ENCODE results near the gene MCRS1.
A peak's percentile ranks its signal among the peaks of the same experiment; 100 is the strongest.
"Not testable (repeated sequence)": the region's sequence is repeated elsewhere in the genome, so short reads cannot be mapped to it uniquely, and the experiment has no call there.

Gene MCRS1

GRCh38 chr12:49567611-49568441, at the start of gene MCRS1:
MCRS1 (minus strand) TSS chr12:49568142; CDS start chr12:49566731, 1,411 bp downstream.
- DNase-seq (ENCODE audit: low read depth) = peak; percentile 86

- no peak for DNase-seq (ENCODE audit: low read depth)
These were observed 48.7 kb upstream of the MCRS1 start for GRCh38 chr12:49616533-49617219.

- DNase-seq (ENCODE audit: low read depth) = no peak
These were observed 47.8 kb upstream of the MCRS1 start for GRCh38 chr12:49615725-49616124.

GRCh38 chr12:49612210-49612609, 44.3 kb upstream of the MCRS1 start:
- DNase-seq (ENCODE audit: low read depth) = no peak

- DNase-seq (ENCODE audit: low read depth) = not testable (repeated sequence)
These were observed 42.8 kb upstream of the MCRS1 start for GRCh38 chr12:49610785-49611184.

- no peak for DNase-seq (ENCODE audit: low read depth)
These were observed 41.9 kb upstream of the MCRS1 start for GRCh38 chr12:49609875-49610154.

GRCh38 chr12:49609059-49609874, 41.3 kb upstream of the MCRS1 start:
- DNase-seq (ENCODE audit: low read depth) = no peak

GRCh38 chr12:49605539-49605938, 37.6 kb upstream of the MCRS1 start, which contains the start of gene FAM186B:
FAM186B (minus strand) TSS chr12:49605639; CDS start chr12:49605477, 162 bp downstream.
- DNase-seq (ENCODE audit: low read depth) = not testable (repeated sequence)

- no peak for DNase-seq (ENCODE audit: low read depth)
These were observed 36.9 kb upstream of the MCRS1 start for GRCh38 chr12:49604856-49605255.

GRCh38 chr12:49603721-49604120, 35.8 kb upstream of the MCRS1 start:
- DNase-seq (ENCODE audit: low read depth) = no peak

GRCh38 chr12:49599961-49600360, 32.0 kb upstream of the MCRS1 start:
- no peak for DNase-seq (ENCODE audit: low read depth)

- no peak for DNase-seq (ENCODE audit: low read depth)
These were observed 30.6 kb upstream of the MCRS1 start for GRCh38 chr12:49598527-49598926.

GRCh38 chr12:49588721-49589516, 21.0 kb upstream of the MCRS1 start:
- no peak for DNase-seq (ENCODE audit: low read depth)

- DNase-seq (ENCODE audit: low read depth) = no peak
These were observed 20.3 kb upstream of the MCRS1 start for GRCh38 chr12:49588281-49588680.

GRCh38 chr12:49587174-49587908, 19.4 kb upstream of the MCRS1 start:
- DNase-seq (ENCODE audit: low read depth) = no peak

GRCh38 chr12:49585477-49586459, 17.8 kb upstream of the MCRS1 start:
- DNase-seq (ENCODE audit: low read depth) = no peak

GRCh38 chr12:49584591-49584990, 16.6 kb upstream of the MCRS1 start:
- DNase-seq (ENCODE audit: low read depth) = no peak

GRCh38 chr12:49583366-49584094, 15.6 kb upstream of the MCRS1 start:
- DNase-seq (ENCODE audit: low read depth) = no peak

- DNase-seq (ENCODE audit: low read depth) = no peak
These were observed 14.9 kb upstream of the MCRS1 start for GRCh38 chr12:49582850-49583249.

All from stromal cell of bone marrow (primary cell).